Motor neuron (in vitro differentiated cells): ENCODE measurements around the gene CFAP119. TPM values are rescaled to one million over a fixed set of nuclear protein-coding genes. Genes with fewer than 3 reads are reported as not detected.
A peak's percentile ranks its signal among the peaks of the same experiment; 100 is the strongest.

Source experiments
- ATAC-seq, 8 experiments: fragments of 200-7000 bp; cut with Tn5 transposase; replicated peaks in 6 of 8; 2 replicates each; pipeline ENCODE4 v1.8.0; 2021; ENCODE audit warnings: mild to moderate bottlenecking in 8 of 8, moderate library complexity in 8 of 8
- H3K27ac ChIP-seq, 2 donors: fragments of 250-450 bp; sonication (Bioruptor Pico); 2 replicates each; pipeline ENCODE4 v1.9.0; 2021; ENCODE audit warnings: antibody characterized with exemption in 2 of 2, mild to moderate bottlenecking in 2 of 2, moderate library complexity in 1 of 2
- H3K4me1 ChIP-seq, 2 donors: fragments of 250-450 bp; sonication (Bioruptor Pico); replicated peaks in 1 of 2; 2 replicates each; pipeline ENCODE4 v1.6.1; 2021; ENCODE audit warnings: antibody characterized with exemption in 2 of 2, mild to moderate bottlenecking in 2 of 2, moderate library complexity in 1 of 2
- H3K4me3 ChIP-seq, 5 donors: fragments of 250-450 bp; sonication (Bioruptor Pico); 2 replicates each; pipeline ENCODE4 v1.9.0; 2021; ENCODE audit warnings: antibody characterized with exemption in 5 of 5, mild to moderate bottlenecking in 5 of 5, moderate library complexity in 4 of 5
- WGBS, 10 experiments: fragments of 450-650 bp; shearing (Covaris generic); methylation state at CpG; one replicate each; pipeline ENCODE4 v1.0.0; 2022; 5-methylcytosine and 5-hydroxymethylcytosine counted together
- in situ Hi-C, 9 experiments: fragments of 400-800 bp; cut with MboI; loops; one replicate each; pipeline ENCODE4 v1.15.0; 2021; ENCODE audit warnings: low sequenced_read_pairs in 9 of 9, low pct_unique_long_range_greater_than_20kb in 2 of 9; ENCODE audit not compliant: unreplicated experiment in 9 of 9
- total RNA-seq, 8 experiments: library from RNA; unstranded; fragments of 300-600 nt; gene quantifications; 2 replicates each; pipeline versions ENCODE4 v1.2.3 to v1.2.4, GENCODE V29; 2022

CFAP119 gene
- total RNA-seq, 8 experiments from 2014 or later = 4.5 to 24.1 (median 11.4) TPM

DNA sequence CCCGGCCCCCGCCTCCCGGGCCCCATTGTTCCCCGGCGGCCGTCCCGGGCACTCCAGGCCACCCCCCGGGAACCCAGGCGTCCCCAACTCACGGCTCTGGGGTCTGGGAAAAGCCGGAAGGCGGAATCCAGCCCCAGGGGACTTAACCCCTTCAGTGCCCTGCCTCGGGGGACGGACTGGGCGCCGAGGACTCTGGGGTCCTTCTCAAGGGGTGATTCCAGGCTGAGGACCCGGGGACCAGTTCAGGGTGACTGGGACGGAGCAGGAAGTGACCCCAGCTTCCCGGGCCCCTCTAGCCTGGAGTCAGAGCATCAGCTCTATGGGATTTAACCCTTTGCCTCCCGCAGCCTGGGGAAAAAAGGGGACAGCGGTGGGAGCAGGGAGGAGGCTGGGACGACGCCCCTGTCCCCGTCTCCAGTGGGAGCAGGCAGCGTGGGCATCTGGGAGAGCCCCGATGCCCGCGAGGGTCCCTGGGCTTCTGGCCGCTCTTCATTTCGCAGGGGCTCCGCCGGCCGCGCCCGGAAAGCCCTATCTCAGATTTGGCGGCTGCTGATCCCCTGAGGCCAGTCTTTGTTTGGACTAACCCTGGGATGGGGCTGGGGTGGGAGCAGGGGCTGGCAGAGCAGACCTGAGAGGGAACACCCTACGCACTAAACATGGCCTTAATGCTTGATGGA, 25.2 kb upstream of the CFAP119 start, which contains the start of gene ZNF629:
Gene ZNF629, minus strand, starts transcription at position 270 of the 677 bp plus-strand sequence. CDS start 2,723 bp downstream, outside the sequence.
- in situ Hi-C loops = loop anchor here in 2 of 9 experiments (25.0 kb wide), 1 partner anchor 100 kb away; the partner anchor contains the start of genes BCL7C (in 2 of the 2) and CTF1 (in 2 of the 2)
- H3K27ac ChIP-seq = peak within 1 kb of the TSS; percentile 93 to 96
- peak within 1 kb of the TSS; percentile 94 to 100 (median 98) for H3K4me3 ChIP-seq
- peak; percentile 70 to 86 (median 82) for ATAC-seq
- 0 to 33% (median 0%) methylated on average over 1 to 2 of the region's 37 CpGs; no CpG with 5 or more reads in 7 of the 10 experiments for WGBS, 10 experiments
- H3K4me1 ChIP-seq = peaks cover 6 to 12% of the 10 kb centered on the region in 2 donors

DNA sequence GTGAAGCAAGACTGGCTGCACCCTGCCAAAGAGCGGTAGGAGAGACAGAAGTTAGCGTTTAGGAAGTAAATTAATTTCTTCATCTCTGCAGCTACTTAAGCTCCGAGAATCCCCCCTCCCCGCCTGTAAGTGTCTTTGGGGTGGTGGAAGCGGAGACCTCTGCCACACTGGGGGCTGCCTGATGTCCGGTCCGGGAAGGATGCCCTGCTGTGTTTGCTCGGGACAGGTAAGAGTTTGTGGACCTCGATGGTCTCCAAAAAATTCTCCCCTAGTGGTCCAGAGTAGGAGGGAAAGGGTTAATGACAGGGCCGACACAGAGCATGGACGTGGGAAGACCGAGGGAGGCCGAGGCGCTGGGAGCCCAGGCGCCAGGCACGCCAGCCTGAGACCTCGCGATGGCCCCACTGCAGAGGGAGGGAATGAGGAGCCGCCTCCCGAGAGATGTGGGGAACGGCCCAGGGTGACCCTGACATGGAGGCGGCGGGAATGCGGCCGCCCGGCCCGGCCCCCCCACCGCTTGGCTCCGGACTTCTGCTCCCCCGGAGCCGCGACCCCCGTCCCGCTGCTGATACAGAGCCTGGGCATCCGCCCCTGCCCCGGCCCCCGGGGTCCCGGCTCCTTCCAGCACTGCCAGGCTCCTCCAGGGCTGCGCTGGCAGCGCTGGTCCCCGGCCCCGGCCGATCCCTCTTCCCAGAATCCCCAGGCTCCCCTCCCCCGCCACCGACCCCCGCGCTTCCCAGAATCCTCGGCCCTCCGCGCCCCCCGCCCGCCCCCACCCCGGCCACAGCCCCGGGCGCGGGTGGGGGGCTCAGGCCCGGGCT, 24.5 kb upstream of the CFAP119 start:
- Histone ChIP-seq H3K27ac (peak overlapping the region; percentile 93 to 96), H3K4me1 (peaks cover 6 to 12% of the 10 kb centered on the region in 2 donors), H3K4me3 (peak overlapping the region; percentile 94 to 100 (median 98))
- WGBS, 10 experiments = 0 to 40% (median 9%) methylated on average over 1 to 14 of the region's 57 CpGs; no CpG with 5 or more reads in 6 of the 10 experiments
- in situ Hi-C loops = loop anchor here in 2 of 9 experiments (25.0 kb wide), 1 partner anchor 101 kb away; the partner anchor contains the start of genes BCL7C (in 2 of the 2) and CTF1 (in 2 of the 2)
- ATAC-seq = peak; percentile 77 to 91 (median 81)

DNA sequence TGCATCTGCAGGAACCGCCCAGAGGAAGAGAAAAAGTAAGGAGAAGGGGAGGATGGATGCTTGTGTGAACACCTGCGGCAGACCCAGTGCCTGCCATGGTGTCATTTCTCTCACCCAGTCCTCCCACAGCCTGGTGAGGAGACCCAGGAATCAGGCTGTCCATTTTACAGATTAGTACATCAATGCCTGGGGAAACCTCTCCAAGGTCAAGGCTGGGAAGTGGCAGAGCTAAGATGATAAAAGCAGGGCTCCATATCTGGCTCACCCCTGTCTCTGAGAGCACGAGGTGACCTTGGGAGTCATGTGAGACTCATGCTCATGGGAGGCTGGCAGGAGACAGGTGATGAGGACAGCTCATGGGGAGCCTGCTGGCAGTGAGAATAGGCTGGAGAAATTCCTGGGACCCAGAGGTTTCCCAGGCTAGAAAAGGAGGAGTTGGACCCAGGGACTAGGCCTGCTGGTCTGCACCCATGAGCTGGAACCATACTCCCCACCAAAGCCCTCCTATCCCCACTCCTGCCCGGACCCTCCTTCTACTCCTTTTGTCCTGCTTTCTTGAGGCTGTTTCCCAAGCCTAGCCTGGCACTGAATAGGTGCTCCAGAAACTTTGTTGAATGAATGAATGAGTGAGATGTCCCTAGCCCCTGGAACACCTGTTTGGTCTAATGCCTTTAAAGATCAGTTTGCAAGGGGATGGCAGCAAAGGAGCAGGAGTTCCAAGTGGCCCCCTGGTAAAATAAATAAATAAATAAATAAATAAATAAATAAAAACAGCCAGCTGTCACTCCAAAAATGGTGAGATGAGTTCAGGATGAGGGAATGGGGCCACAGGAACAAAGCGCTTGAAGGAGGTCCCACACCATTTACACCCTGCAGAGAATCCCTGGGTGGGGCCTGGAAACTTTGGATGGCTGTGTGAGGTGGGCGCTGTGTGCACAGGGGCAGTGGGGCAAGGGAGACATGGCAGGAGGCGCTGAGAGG, 23.6 kb upstream of the CFAP119 start:
- 43 to 100% (median 79%) methylated on average over 1 to 7 of the region's 7 CpGs for WGBS, 10 experiments
- in situ Hi-C loops = loop anchor here in 2 of 9 experiments (25.0 kb wide), 1 partner anchor 102 kb away; the partner anchor contains the start of genes BCL7C (in 2 of the 2) and CTF1 (in 2 of the 2)
- H3K4me3 ChIP-seq = peak overlapping the region; percentile 94 to 100 (median 98)
- H3K4me1 ChIP-seq = peaks cover 6 to 12% of the 10 kb centered on the region in 2 donors
- peak overlapping the region in 1 of 2 donors; percentile 96 for H3K27ac ChIP-seq
- ATAC-seq = no peak

DNA sequence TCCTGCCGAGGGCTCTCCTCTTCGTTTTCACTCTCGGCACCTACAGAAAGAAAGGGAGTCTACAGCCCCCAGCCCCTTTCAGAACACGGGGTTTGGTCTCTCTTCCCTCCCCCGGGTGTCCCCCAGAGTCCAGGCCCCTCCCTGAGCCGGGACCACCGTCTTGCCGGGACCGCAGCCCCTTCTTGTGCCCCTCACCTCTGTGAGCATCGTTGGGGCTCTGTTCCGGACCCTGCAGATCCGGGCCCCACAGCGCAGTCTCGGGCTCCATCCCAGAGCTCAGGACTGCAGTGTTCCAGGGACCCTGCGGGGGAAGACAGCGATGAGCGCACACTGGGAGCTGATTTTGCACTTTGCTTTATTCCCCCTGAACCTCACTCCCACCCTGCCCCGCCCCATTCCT, 22.4 kb upstream of the CFAP119 start:
- Histone ChIP-seq H3K4me1 (peaks cover 6 to 12% of the 10 kb centered on the region in 2 donors), H3K27ac (no peak overlapping the region), H3K4me3 (no peak overlapping the region)
- WGBS, 10 experiments = no CpG with 5 or more reads among the region's 18 CpGs
- in situ Hi-C loops = loop anchor here in 2 of 9 experiments (25.0 kb wide), 1 partner anchor 103 kb away; the partner anchor contains the start of genes BCL7C (in 2 of the 2) and CTF1 (in 2 of the 2)
- no peak for ATAC-seq

DNA sequence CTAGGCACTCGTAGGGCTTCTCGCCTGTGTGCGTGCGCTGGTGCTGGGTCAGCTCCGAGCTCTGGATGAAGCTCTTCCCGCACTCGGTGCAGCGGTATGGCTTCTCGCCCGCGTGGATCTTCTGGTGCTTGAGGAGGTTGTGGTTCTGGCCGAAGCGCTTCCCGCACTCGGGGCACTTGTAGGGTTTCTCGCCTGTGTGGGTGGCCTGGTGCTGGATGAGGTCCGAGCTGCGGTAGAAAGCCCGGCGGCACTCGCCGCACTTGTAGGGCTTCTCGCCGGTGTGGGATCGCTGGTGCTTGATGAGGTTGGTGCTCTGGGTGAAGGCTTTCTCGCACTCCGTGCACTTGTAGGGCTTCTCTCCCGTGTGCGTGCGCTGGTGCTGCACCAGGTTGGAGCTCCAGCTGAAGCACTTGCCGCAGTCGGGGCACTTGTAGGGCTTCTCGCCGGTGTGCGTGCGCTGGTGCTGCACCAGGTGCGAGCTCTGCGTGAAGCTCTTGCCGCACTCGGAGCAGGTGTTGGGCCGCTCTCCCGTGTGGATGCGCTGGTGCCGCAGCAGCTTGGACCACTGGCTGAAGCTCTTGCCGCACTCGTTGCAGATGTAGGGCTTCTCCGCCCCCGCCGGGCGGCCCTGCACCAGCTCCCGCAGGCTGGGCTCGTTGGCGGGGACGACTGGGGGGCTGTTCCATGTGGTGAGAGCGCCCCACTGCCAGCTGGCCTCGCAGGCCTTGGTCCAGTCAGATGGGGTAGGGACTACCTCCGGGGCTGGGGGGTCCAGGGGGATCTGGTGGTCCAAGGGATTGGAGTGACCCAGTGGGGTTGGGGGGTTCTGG, 21.6 kb upstream of the CFAP119 start:
- Histone ChIP-seq H3K4me1 (peaks cover 7 to 12% of the 10 kb centered on the region in 2 donors), H3K27ac (no peak overlapping the region), H3K4me3 (no peak overlapping the region)
- in situ Hi-C loops = loop anchor here in 2 of 9 experiments (25.0 kb wide), 1 partner anchor 104 kb away; the partner anchor contains the start of genes BCL7C (in 2 of the 2) and CTF1 (in 2 of the 2)
- no peak for ATAC-seq
- 93 to 100% (median 98%) methylated on average over 3 to 13 of the region's 57 CpGs; no CpG with 5 or more reads in 5 of the 10 experiments for WGBS, 10 experiments

DNA sequence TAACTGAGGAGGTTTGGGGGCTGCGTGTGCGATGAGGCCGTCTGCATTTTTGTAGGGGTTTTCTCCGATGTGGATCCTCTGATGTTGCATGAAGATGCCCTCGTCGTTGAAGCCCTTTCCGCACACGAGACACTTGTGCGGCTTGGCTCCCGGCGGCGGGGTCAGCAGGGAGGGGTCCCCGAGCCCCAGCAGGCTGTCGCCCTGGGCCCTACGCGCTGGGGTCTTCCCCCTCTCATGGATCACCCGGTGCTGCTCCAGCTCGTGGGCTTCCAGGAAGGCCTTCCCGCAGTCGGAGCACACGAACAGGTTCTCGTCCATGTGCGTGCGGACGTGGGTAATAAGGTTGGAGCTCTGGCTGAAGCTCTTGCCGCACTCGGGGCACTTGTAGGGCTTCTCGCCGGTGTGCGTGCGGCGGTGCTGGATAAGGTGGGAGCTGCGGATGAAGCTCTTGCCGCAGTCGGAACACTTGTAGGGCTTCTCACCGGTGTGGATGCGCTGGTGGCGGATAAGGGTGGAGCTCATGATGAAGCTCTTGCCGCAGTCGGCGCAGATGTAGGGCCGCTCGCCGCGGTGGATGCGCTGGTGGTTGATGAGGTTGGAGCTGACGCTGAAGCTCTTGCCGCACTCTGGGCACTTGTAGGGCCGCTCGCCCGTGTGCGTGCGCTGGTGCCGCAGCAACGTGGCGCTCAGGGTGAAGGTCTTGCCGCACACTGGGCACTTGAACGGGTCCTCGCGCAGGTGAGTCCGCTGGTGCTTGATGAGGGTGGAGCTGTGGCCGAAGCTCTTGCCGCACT, 20.8 kb upstream of the CFAP119 start:
- H3K4me3 ChIP-seq = no peak overlapping the region
- ATAC-seq = no peak
- WGBS, 10 experiments = 84 to 99% (median 97%) methylated on average over 8 to 29 of the region's 63 CpGs; no CpG with 5 or more reads in 4 of the 10 experiments
- H3K27ac ChIP-seq = no peak overlapping the region
- peaks cover 8 to 9% of the 10 kb centered on the region in 2 donors for H3K4me1 ChIP-seq
- in situ Hi-C loops = loop anchor here in 2 of 9 experiments (25.0 kb wide), 1 partner anchor 105 kb away; the partner anchor contains the start of genes BCL7C (in 2 of the 2) and CTF1 (in 2 of the 2)

DNA sequence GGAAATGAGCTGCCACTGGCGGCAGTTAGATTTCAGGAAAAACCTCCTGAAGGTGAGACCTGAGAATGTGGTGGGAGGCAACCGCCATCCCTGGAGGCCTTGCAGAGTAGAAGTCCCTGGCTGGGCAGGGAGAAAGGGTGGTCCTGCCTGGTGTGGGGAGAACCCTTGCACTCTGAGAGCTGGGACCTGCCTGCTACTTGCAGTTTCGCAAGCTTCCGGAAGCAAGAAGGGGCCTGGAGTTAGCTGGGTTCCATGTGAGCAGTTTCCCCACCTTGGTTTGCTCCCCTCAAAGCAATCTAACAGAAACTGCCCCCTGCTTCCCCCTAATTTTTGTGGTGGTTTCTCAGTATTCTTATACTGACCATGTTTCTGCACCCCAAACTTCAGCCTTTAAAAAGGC, 18.7 kb upstream of the CFAP119 start:
- no peak overlapping the region for H3K4me3 ChIP-seq
- in situ Hi-C loops = loop anchor here in 2 of 9 experiments (25.0 kb wide), 1 partner anchor 107 kb away; the partner anchor contains the start of genes BCL7C (in 2 of the 2) and CTF1 (in 2 of the 2)
- H3K4me1 ChIP-seq = peaks cover 15 to 18% of the 10 kb centered on the region in 2 donors
- WGBS, 10 experiments = 85 to 100% (median 91%) methylated on average over 1 to 4 of the region's 4 CpGs; no CpG with 5 or more reads in 4 of the 10 experiments
- no peak overlapping the region for H3K27ac ChIP-seq
- no peak for ATAC-seq

DNA sequence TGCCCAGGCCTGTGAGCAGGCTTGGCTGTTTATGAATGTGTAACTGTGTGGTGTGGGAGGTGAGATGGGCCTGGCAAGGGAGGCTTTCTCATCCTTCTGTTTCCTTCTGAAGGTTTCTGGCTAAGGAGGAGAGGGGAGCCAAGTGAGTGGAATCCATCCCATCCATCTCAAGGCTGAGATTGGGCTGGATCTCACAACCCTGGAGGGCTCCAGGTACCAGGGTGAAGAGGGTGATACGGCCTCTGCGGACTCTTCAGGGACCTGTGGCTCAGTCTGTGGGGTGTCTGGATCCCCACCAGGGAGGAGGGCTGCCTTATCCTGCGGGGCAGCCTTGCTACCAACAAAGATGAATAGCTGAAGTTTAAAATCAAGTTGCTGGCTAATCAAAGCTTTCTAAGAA, 18.2 kb upstream of the CFAP119 start:
- ATAC-seq = no peak
- in situ Hi-C loops = loop anchor here in 2 of 9 experiments (25.0 kb wide), 1 partner anchor 107 kb away; the partner anchor contains the start of genes BCL7C (in 2 of the 2) and CTF1 (in 2 of the 2)
- H3K4me1 ChIP-seq = peaks cover 14 to 18% of the 10 kb centered on the region in 2 donors
- H3K4me3 ChIP-seq = no peak overlapping the region
- no peak overlapping the region for H3K27ac ChIP-seq
- 71 to 100% methylated on average over 1 to 2 of the region's 3 CpGs; no CpG with 5 or more reads in 8 of the 10 experiments for WGBS, 10 experiments

DNA sequence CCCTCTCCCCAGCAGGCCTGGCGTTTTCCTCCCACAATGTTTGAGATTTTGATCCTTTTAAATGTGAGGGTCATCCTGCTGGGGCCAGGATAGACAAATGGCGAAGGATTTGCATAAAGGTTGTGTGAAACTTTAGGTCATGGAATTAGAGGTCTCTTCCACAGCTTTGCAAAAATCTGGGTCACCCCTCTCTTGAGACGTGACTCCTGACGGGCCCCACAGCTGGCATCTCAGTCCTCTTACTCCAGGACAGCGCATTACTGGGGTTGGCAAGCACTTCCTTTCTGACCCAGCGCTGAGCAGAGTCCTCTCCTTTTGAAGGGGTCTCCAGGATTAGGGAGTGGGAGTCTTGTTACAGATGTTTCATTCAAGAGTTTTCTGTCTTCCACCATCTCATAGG, 17.7 kb upstream of the CFAP119 start:
- H3K27ac ChIP-seq = no peak overlapping the region
- ATAC-seq = no peak
- H3K4me1 ChIP-seq = peaks cover 18 to 22% of the 10 kb centered on the region in 2 donors
- 20 to 100% (median 93%) methylated on average over 1 to 3 of the region's 6 CpGs; no CpG with 5 or more reads in 4 of the 10 experiments for WGBS, 10 experiments
- in situ Hi-C loops = loop anchor here in 2 of 9 experiments (25.0 kb wide), 1 partner anchor 108 kb away; the partner anchor contains the start of genes BCL7C (in 2 of the 2) and CTF1 (in 2 of the 2)
- no peak overlapping the region for H3K4me3 ChIP-seq
